HFF-Myc (cell line): ENCODE data around the gene NUP153.
A peak's percentile ranks its signal among the peaks of the same experiment; 100 is the strongest.
"Not testable (repeated sequence)": the region's sequence is repeated elsewhere in the genome, so short reads cannot be mapped to it uniquely, and the experiment has no call there.

ENCODE experiments used
- DNase-seq: peaks from one replicate; pipeline ENCODE4 v3.0.0-alpha.2; 2011; ENCODE audit warnings: low read depth; ENCODE audit errors: extremely low read depth
- H3K4me3 ChIP-seq: replicated peaks from 2 replicates; pipeline ENCODE4 v1.5.1; 2011; ENCODE audit warnings: low read depth, mild to moderate bottlenecking, control low read depth, low read length
- TF ChIP-seq, protein P1 (sequence below): IDR thresholded peaks from 2 replicates; pipeline ENCODE4 v1.5.1; 2012; ENCODE audit warnings: mild to moderate bottlenecking, low read depth, low read length, control low read depth; ENCODE audit errors: missing control alignments

NUP153 gene

DNA sequence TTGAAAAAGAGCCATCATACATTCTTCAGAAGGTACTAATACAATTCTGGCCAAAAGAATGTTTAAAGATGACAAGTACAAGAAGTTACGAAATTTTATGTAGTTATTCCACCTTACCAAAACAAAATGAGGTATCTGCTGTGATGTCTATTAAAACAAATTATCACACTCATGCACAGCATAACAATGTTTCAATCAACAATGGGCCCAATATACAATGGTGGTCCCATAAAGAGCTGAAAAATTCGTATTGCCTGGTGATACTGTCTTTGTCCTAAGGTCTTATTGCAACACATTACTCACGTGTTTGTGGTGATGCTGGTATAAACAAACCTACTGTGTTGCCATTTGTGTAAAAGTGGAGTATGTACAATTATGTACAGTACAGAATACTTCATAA, 3.6 kb upstream of the NUP153 start:
- TF ChIP-seq, protein P1, sequence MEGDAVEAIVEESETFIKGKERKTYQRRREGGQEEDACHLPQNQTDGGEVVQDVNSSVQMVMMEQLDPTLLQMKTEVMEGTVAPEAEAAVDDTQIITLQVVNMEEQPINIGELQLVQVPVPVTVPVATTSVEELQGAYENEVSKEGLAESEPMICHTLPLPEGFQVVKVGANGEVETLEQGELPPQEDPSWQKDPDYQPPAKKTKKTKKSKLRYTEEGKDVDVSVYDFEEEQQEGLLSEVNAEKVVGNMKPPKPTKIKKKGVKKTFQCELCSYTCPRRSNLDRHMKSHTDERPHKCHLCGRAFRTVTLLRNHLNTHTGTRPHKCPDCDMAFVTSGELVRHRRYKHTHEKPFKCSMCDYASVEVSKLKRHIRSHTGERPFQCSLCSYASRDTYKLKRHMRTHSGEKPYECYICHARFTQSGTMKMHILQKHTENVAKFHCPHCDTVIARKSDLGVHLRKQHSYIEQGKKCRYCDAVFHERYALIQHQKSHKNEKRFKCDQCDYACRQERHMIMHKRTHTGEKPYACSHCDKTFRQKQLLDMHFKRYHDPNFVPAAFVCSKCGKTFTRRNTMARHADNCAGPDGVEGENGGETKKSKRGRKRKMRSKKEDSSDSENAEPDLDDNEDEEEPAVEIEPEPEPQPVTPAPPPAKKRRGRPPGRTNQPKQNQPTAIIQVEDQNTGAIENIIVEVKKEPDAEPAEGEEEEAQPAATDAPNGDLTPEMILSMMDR = no peak
- DNase-seq = no peak
- H3K4me3 ChIP-seq = no peak overlapping the region

DNA sequence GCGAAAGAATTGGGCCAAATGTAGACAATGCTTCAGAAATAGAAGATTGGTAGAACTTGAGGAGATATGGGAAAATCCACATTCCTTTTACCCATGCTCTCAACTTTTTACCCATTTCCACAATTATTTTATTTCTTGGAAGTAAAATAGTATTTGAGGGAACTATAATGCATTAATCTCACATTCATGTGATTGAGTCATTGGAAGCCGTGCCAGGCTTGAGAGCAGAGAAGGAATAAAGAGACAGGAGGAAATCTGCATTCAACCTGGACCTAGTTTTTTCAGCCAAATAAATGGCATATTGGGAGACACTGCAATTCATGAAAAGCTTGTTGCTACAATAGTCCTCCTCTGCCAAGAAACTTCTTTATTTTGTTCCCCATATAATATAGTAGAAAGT, 2.8 kb upstream of the NUP153 start:
- TF ChIP-seq, protein P1 = no peak
- DNase-seq = no peak

DNA sequence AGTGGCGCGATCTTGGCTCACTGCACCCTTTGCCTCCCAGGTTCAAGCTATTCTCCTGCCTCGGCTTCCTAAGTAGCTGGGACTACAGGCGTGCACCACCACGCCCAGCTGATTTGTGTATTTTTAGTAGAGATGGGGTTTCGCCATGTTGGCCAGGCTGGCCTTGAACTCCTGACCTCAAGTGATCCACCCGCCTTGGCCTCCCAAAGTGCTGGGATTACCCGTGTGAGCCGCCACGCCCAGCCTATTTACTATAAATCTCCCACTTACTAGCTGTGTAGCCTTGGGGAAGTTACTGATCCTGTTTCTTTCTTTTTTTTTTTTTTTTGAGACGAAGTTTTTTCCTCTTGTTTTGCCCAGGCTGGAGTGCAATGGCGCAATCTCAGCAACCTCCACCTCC, 1.3 kb upstream of the NUP153 start:
- DNase-seq = not testable (repeated sequence)

More for the DNA sequence above, 2.8 kb upstream of the NUP153 start:
- no peak overlapping the region for H3K4me3 ChIP-seq

DNA sequence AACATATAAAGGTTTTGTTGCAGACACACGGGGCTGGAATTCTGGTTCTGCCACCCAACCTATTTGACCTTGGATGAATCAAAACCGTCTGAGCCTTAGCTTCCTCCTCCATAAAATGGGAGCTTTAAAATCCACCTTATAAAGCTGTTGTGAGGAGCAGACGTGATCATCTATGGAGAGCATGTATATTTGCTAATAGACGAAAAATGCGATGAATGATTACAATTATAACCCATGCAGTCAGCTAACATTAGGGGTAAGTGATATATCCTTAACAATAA, 586 bp upstream of the NUP153 start:
- peak overlapping the region; percentile 84 for H3K4me3 ChIP-seq
- DNase-seq = no peak
- TF ChIP-seq, protein P1 = no peak

More for the DNA sequence above, 1.3 kb upstream of the NUP153 start:
- not testable (repeated sequence) for H3K4me3 ChIP-seq

DNA sequence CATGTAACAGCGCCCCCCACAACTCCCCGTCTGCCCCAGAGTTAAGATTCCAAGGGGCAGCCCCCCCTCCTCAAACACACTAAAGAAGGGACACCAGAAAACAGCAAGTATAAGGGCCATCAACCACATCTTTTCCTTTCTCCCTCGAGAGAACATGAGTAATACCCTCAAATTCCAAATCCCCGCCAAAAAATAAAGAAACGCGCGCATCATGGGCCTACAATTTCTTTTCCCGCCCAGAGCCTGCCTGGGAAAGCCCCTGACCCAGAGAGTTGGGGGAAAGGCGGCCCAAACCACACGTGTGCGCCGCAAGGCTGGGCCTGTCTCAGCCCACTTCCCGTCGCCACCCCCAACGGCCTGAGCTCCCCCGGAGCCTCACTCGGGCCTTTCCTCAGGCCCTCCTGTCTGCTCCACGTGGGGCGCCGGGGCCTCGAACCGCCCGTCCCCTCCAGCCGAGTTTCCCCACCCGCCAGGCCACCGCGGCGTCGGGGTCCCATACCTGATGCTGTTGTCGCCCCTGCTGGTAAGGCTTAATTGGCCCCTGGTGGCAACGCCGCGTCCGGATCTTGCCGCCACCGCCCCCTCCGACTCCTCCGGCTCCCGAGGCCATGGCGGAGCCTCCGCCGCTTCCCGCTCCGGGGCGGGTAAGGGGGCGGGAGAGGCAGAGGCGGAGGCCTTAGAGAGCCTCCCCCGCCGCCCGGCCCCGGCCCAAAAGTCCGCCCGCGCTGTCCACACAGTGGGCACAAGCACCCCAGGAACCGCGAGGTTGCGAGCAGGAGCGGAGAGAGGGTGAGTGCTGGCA, 746 bp downstream of the NUP153 start:
- DNase-seq = no peak
- H3K4me3 ChIP-seq = peak overlapping the region; percentile 84
- TF ChIP-seq, protein P1 = no peak

DNA sequence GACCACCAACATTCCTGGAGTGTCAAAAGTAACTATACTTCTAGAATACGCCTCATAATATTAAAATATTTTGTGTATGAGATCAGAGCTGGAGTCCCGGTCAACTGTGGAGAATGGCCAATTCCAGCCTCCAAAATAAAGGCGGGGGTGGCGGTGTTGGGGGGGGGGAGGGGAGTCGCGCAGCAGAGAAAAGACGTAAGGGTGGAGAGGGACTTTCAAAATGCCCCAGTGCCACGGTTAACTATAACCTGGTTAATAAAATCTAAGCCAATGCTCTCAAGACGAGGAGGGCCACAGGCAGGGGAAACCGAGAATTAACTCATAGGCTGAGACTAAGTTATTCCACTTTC, 1.3 kb downstream of the NUP153 start:
- DNase-seq = no peak
- H3K4me3 ChIP-seq = peak overlapping the region; percentile 84
- TF ChIP-seq, protein P1 = no peak

DNA sequence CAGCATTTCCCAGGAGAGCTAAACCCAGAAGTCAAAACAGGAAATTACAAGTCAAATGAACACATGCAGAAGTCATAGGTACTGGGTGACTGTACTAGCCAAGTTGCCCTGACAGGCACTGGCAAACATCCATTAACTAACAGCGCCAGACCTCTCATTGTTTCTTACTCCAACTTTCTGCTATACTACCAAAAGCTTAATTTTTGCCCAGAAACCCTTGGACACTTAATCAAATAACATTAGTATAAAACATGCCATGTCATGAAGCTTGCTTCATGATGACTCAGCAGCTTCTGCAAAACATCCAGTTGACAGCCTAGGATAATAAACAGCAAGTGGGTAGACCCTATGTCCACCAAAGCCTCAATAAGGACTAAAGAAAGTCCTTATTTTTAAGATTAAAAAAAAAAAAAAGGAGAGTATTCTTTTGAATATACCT, 3.5 kb downstream of the NUP153 start:
- TF ChIP-seq, protein P1 = no peak
- no peak for DNase-seq
- H3K4me3 ChIP-seq = 0 out of 2 replicates have a peak overlapping the region, but pooled peaks have one; percentile 0
